ENCODE measurements around the gene DHX57. TPM values are rescaled to one million over a fixed set of nuclear protein-coding genes. Genes with fewer than 3 reads are reported as not detected.

Gene DHX57
- total RNA-seq, 2 donors from 2014 or later = 11.9 to 50.4 TPM

GRCh38 chr2:38900726-38901125 lies 25.0 kb upstream of the DHX57 start:
- no peak for TF ChIP-seq CTCF (IDR thresholded peaks at IDR 0.05)
- Histone ChIP-seq H3K36me3 (no peaks in the 10 kb centered on the region), H3K4me1 (ENCODE audit: control insufficient read depth in 1 of 2, low read depth in 2 of 2) (no peaks in the 10 kb centered on the region), H3K27ac (no peak overlapping the region), H3K9me3 (no peaks in the 10 kb centered on the region), H3K27me3 (replicated peaks; ENCODE audit: insufficient read depth) (no peaks in the 10 kb centered on the region), H3K4me3 (no peak overlapping the region)
- no peak for ATAC-seq (ENCODE audit: insufficient number of reproducible peaks, low FRiP score, low read depth)
- DNase-seq (ENCODE audit: low spot score) = no peak

GRCh38 chr2:38898256-38898655 lies 22.5 kb upstream of the DHX57 start:
- Histone ChIP-seq H3K4me3 (no peak overlapping the region), H3K27me3 (replicated peaks; ENCODE audit: insufficient read depth) (no peaks in the 10 kb centered on the region), H3K27ac (no peak overlapping the region), H3K36me3 (no peaks in the 10 kb centered on the region), H3K4me1 (ENCODE audit: control insufficient read depth in 1 of 2, low read depth in 2 of 2) (no peaks in the 10 kb centered on the region), H3K9me3 (no peaks in the 10 kb centered on the region)
- no peak for TF ChIP-seq CTCF (IDR thresholded peaks at IDR 0.05)
- DNase-seq (ENCODE audit: low spot score) (no peak), ATAC-seq (ENCODE audit: insufficient number of reproducible peaks, low FRiP score, low read depth) (no peak)

- ATAC-seq (ENCODE audit: insufficient number of reproducible peaks, low FRiP score, low read depth) = no peak
- Histone ChIP-seq H3K4me3 (no peak overlapping the region), H3K27me3 (replicated peaks; ENCODE audit: insufficient read depth) (no peaks in the 10 kb centered on the region), H3K4me1 (ENCODE audit: control insufficient read depth in 1 of 2, low read depth in 2 of 2) (no peaks in the 10 kb centered on the region), H3K36me3 (no peaks in the 10 kb centered on the region), H3K9me3 (no peaks in the 10 kb centered on the region), H3K27ac (no peak overlapping the region)
- no peak for TF ChIP-seq CTCF (IDR thresholded peaks at IDR 0.05)
- no peak for DNase-seq (ENCODE audit: low spot score)
Observed at GRCh38 chr2:38892819-38893218, 17.1 kb upstream of the DHX57 start.

- Histone ChIP-seq H3K4me3 (no peak within 1 kb of the TSS), H3K4me1 (ENCODE audit: control insufficient read depth in 1 of 2, low read depth in 2 of 2) (no peaks in the 10 kb centered on the region), H3K27me3 (replicated peaks; ENCODE audit: insufficient read depth) (no peaks in the 10 kb centered on the region)
Observed at GRCh38 chr2:38889575-38889974, 13.8 kb upstream of the DHX57 start, which contains the start of gene ARHGEF33. Gene ARHGEF33 (plus strand): TSS chr2:38889875. CDS start chr2:38919448, 29,573 bp downstream.

GRCh38 chr2:38889045-38889444 lies 13.3 kb upstream of the DHX57 start:
- no peaks in the 10 kb centered on the region for H3K27me3 ChIP-seq (replicated peaks; ENCODE audit: insufficient read depth)
- no peak for TF ChIP-seq CTCF (IDR thresholded peaks at IDR 0.05)
- H3K4me3 ChIP-seq = no peak overlapping the region
- no peaks in the 10 kb centered on the region for H3K36me3 ChIP-seq
- DNase-seq (ENCODE audit: low spot score) (no peak), ATAC-seq (ENCODE audit: insufficient number of reproducible peaks, low FRiP score, low read depth) (no peak)
- no peaks in the 10 kb centered on the region for H3K9me3 ChIP-seq
- no peak overlapping the region for H3K27ac ChIP-seq
- H3K4me1 ChIP-seq (ENCODE audit: control insufficient read depth in 1 of 2, low read depth in 2 of 2) = no peaks in the 10 kb centered on the region

More at GRCh38 chr2:38889575-38889974, 13.8 kb upstream of the DHX57 start, which contains the start of gene ARHGEF33:
- TF ChIP-seq CTCF (IDR thresholded peaks at IDR 0.05) = no peak
- Histone ChIP-seq H3K9me3 (no peaks in the 10 kb centered on the region), H3K27ac (no peak within 1 kb of the TSS), H3K36me3 (no peaks in the 10 kb centered on the region)
- no peak for ATAC-seq (ENCODE audit: insufficient number of reproducible peaks, low FRiP score, low read depth)
- DNase-seq (ENCODE audit: low spot score) = no peak
